T-helper 2 cell treated with Interferon-gamma antibody and Interleukin-4, amounts not matched to agents 5 μg/mL and 100 μg/mL, for 36 hours (primary cell): Measurements from ENCODE around the gene NCAPD2.
"Not testable (repeated sequence)": the region's sequence is repeated elsewhere in the genome, so short reads cannot be mapped to it uniquely, and the experiment has no call there.

Source experiments
- DNase-seq: peaks from one replicate; pipeline ENCODE4 v3.0.0; 2021; ENCODE audit warnings: low spot score
- H3K27ac Mint-ChIP-seq: one replicate; pipeline ENCODE4 v1.8.0; 2021; ENCODE audit warnings: mild to moderate bottlenecking, mixed read lengths
- H3K27me3 Mint-ChIP-seq: one replicate; pipeline ENCODE4 v1.8.0; 2021; ENCODE audit warnings: low read depth, mixed read lengths
- H3K36me3 Mint-ChIP-seq: one replicate; pipeline ENCODE4 v1.8.0; 2021; ENCODE audit warnings: low read depth, mixed read lengths
- H3K4me1 Mint-ChIP-seq: one replicate; pipeline ENCODE4 v1.8.0; 2021; ENCODE audit warnings: low read depth, mixed read lengths
- H3K4me3 Mint-ChIP-seq: one replicate; pipeline ENCODE4 v1.8.0; 2022; ENCODE audit warnings: mild to moderate bottlenecking, moderate library complexity, mixed read lengths
- H3K9me3 Mint-ChIP-seq: one replicate; pipeline ENCODE4 v1.8.0; 2021; ENCODE audit warnings: mixed read lengths

NCAPD2 gene

GRCh38 chr12:6459004-6459337, 34.9 kb upstream of the NCAPD2 start:
- peaks cover 77% of the 10 kb centered on the region for H3K36me3 Mint-ChIP-seq
- no peak for DNase-seq
- peak overlapping the region; percentile 57 for H3K27ac Mint-ChIP-seq
- no peaks in the 10 kb centered on the region for H3K27me3 Mint-ChIP-seq
- no peaks in the 10 kb centered on the region for H3K9me3 Mint-ChIP-seq
- peak overlapping the region; percentile 22 for H3K4me3 Mint-ChIP-seq
- H3K4me1 Mint-ChIP-seq = peaks cover 62% of the 10 kb centered on the region

GRCh38 chr12:6460751-6461371, 33.0 kb upstream of the NCAPD2 start:
- Mint-ChIP-seq H3K9me3 (no peaks in the 10 kb centered on the region), H3K27ac (peak overlapping the region; percentile 97), H3K27me3 (no peaks in the 10 kb centered on the region), H3K36me3 (peaks cover 80% of the 10 kb centered on the region), H3K4me3 (peak overlapping the region; percentile 91), H3K4me1 (peaks cover 68% of the 10 kb centered on the region)
- DNase-seq = no peak

GRCh38 chr12:6461401-6462233, 32.3 kb upstream of the NCAPD2 start:
- Mint-ChIP-seq H3K4me3 (peak overlapping the region; percentile 91), H3K9me3 (no peaks in the 10 kb centered on the region), H3K4me1 (peaks cover 69% of the 10 kb centered on the region), H3K27ac (peak overlapping the region; percentile 97), H3K27me3 (no peaks in the 10 kb centered on the region), H3K36me3 (peaks cover 83% of the 10 kb centered on the region)
- DNase-seq = peak; percentile 89

GRCh38 chr12:6462234-6462995, 31.5 kb upstream of the NCAPD2 start:
- Mint-ChIP-seq H3K4me1 (peaks cover 70% of the 10 kb centered on the region), H3K27me3 (no peaks in the 10 kb centered on the region), H3K36me3 (peaks cover 84% of the 10 kb centered on the region), H3K27ac (peak overlapping the region; percentile 97), H3K4me3 (peak overlapping the region; percentile 91), H3K9me3 (no peaks in the 10 kb centered on the region)
- DNase-seq = peak; percentile 63

GRCh38 chr12:6463216-6463615, 30.7 kb upstream of the NCAPD2 start:
- H3K4me3 Mint-ChIP-seq = peak overlapping the region; percentile 91
- H3K36me3 Mint-ChIP-seq = peaks cover 85% of the 10 kb centered on the region
- DNase-seq = no peak
- H3K27ac Mint-ChIP-seq = peak overlapping the region; percentile 97
- H3K27me3 Mint-ChIP-seq = no peaks in the 10 kb centered on the region
- no peaks in the 10 kb centered on the region for H3K9me3 Mint-ChIP-seq
- H3K4me1 Mint-ChIP-seq = peaks cover 76% of the 10 kb centered on the region

GRCh38 chr12:6463858-6464257, 30.0 kb upstream of the NCAPD2 start:
- peaks cover 85% of the 10 kb centered on the region for H3K36me3 Mint-ChIP-seq
- H3K27ac Mint-ChIP-seq = peak overlapping the region; percentile 97
- H3K27me3 Mint-ChIP-seq = no peaks in the 10 kb centered on the region
- H3K4me1 Mint-ChIP-seq = peaks cover 76% of the 10 kb centered on the region
- H3K9me3 Mint-ChIP-seq = no peaks in the 10 kb centered on the region
- no peak for DNase-seq
- H3K4me3 Mint-ChIP-seq = peak overlapping the region; percentile 91

GRCh38 chr12:6464531-6464930, 29.4 kb upstream of the NCAPD2 start:
- peaks cover 85% of the 10 kb centered on the region for H3K36me3 Mint-ChIP-seq
- peaks cover 77% of the 10 kb centered on the region for H3K4me1 Mint-ChIP-seq
- H3K4me3 Mint-ChIP-seq = peak overlapping the region; percentile 61
- no peaks in the 10 kb centered on the region for H3K27me3 Mint-ChIP-seq
- no peaks in the 10 kb centered on the region for H3K9me3 Mint-ChIP-seq
- DNase-seq = no peak
- H3K27ac Mint-ChIP-seq = peak overlapping the region; percentile 97

GRCh38 chr12:6465467-6466183, 28.3 kb upstream of the NCAPD2 start:
- Mint-ChIP-seq H3K9me3 (no peaks in the 10 kb centered on the region), H3K36me3 (peaks cover 81% of the 10 kb centered on the region), H3K27me3 (no peaks in the 10 kb centered on the region), H3K4me1 (peaks cover 76% of the 10 kb centered on the region), H3K27ac (peak overlapping the region; percentile 68), H3K4me3 (peak overlapping the region; percentile 32)
- no peak for DNase-seq

GRCh38 chr12:6466184-6466573, 27.7 kb upstream of the NCAPD2 start:
- Mint-ChIP-seq H3K27me3 (no peaks in the 10 kb centered on the region), H3K36me3 (peaks cover 77% of the 10 kb centered on the region), H3K27ac (peak overlapping the region; percentile 36), H3K4me1 (peaks cover 74% of the 10 kb centered on the region), H3K4me3 (no peak overlapping the region), H3K9me3 (no peaks in the 10 kb centered on the region)
- DNase-seq = no peak

GRCh38 chr12:6466751-6467150, 27.2 kb upstream of the NCAPD2 start:
- Mint-ChIP-seq H3K4me3 (peak overlapping the region; percentile 90), H3K4me1 (peaks cover 71% of the 10 kb centered on the region), H3K36me3 (peaks cover 74% of the 10 kb centered on the region), H3K27ac (peak overlapping the region; percentile 36)
- not testable (repeated sequence) for H3K9me3 Mint-ChIP-seq, H3K27me3 Mint-ChIP-seq, DNase-seq

GRCh38 chr12:6467571-6468282, 26.2 kb upstream of the NCAPD2 start:
- not testable (repeated sequence) for H3K27me3 Mint-ChIP-seq, H3K9me3 Mint-ChIP-seq, DNase-seq
- peaks cover 67% of the 10 kb centered on the region for H3K4me1 Mint-ChIP-seq
- peak overlapping the region; percentile 5 for H3K27ac Mint-ChIP-seq
- H3K4me3 Mint-ChIP-seq = peak overlapping the region; percentile 90
- H3K36me3 Mint-ChIP-seq = peaks cover 64% of the 10 kb centered on the region

- H3K9me3 Mint-ChIP-seq = no peaks in the 10 kb centered on the region
- H3K27ac Mint-ChIP-seq = peak overlapping the region; percentile 90
- no peak for DNase-seq
- H3K36me3 Mint-ChIP-seq = peaks cover 59% of the 10 kb centered on the region
- H3K27me3 Mint-ChIP-seq = no peaks in the 10 kb centered on the region
- H3K4me3 Mint-ChIP-seq = peak overlapping the region; percentile 90
- H3K4me1 Mint-ChIP-seq = peaks cover 62% of the 10 kb centered on the region
Observed at GRCh38 chr12:6468283-6468575, 25.7 kb upstream of the NCAPD2 start.

GRCh38 chr12:6469092-6469491, 24.8 kb upstream of the NCAPD2 start:
- Mint-ChIP-seq H3K36me3 (peaks cover 51% of the 10 kb centered on the region), H3K4me3 (peak overlapping the region; percentile 90), H3K27ac (peak overlapping the region; percentile 90), H3K27me3 (no peaks in the 10 kb centered on the region), H3K9me3 (no peaks in the 10 kb centered on the region), H3K4me1 (peaks cover 56% of the 10 kb centered on the region)
- DNase-seq = no peak
